ENCODE results near the gene AVL9.

DNA sequence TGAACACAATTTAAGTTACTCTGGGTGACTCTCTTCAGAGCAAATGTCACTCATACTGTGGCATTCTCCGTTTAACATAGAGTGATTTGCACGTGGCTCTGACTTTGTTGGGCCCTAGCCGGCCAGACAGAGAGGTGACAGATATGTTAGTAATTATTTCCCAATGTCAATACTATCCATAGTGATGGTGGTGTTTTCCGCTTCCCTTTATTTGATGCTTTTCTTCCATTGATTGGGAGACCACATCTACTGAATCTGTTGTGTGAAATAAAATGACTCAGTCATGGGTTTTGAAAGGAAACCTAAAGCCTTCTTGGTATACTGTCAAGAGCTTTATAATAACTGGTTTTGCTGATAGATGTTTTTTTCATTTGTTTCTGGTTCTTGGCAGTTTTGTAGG, 7.4 kb downstream of the AVL9 start:
- TF ChIP-seq, protein P1, sequence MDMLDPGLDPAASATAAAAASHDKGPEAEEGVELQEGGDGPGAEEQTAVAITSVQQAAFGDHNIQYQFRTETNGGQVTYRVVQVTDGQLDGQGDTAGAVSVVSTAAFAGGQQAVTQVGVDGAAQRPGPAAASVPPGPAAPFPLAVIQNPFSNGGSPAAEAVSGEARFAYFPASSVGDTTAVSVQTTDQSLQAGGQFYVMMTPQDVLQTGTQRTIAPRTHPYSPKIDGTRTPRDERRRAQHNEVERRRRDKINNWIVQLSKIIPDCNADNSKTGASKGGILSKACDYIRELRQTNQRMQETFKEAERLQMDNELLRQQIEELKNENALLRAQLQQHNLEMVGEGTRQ (IDR thresholded peaks at IDR 0.05; ENCODE audit: borderline replicate concordance, low read depth, low read length) = no peak
- TF ChIP-seq FOXJ3 (CRISPR knock-in tag; IDR thresholded peaks at IDR 0.05) (no peak), MXI1 (IDR thresholded peaks at IDR 0.05; ENCODE audit: low read depth, low read length) (no peak), POLR2AphosphoS5 (IDR thresholded peaks at IDR 0.05; ENCODE audit: low read depth, low read length) (no peak), EP300 (IDR thresholded peaks at IDR 0.05; ENCODE audit: borderline replicate concordance in 1 of 2, low read depth in 1 of 2, low read length in 1 of 2) (no peak), RFX5 (IDR thresholded peaks at IDR 0.05; ENCODE audit: low read length) (no peak), SMC3 (IDR thresholded peaks at IDR 0.05; ENCODE audit: low read depth, low read length) (no peak), JUND (IDR thresholded peaks at IDR 0.05) (no peak), MEF2A (IDR thresholded peaks at IDR 0.05; ENCODE audit: borderline replicate concordance, low read depth) (no peak), TEAD4 (IDR thresholded peaks at IDR 0.05; ENCODE audit: borderline replicate concordance, insufficient read depth) (no peak), RAD21 (IDR thresholded peaks at IDR 0.05; ENCODE audit: low read length) (no peak), GATA2 (CRISPR knock-in tag; IDR thresholded peaks at IDR 0.05) (no peak), RCOR1 (IDR thresholded peaks at IDR 0.05; ENCODE audit: low read length) (no peak)
- TF ChIP-seq, protein P2, sequence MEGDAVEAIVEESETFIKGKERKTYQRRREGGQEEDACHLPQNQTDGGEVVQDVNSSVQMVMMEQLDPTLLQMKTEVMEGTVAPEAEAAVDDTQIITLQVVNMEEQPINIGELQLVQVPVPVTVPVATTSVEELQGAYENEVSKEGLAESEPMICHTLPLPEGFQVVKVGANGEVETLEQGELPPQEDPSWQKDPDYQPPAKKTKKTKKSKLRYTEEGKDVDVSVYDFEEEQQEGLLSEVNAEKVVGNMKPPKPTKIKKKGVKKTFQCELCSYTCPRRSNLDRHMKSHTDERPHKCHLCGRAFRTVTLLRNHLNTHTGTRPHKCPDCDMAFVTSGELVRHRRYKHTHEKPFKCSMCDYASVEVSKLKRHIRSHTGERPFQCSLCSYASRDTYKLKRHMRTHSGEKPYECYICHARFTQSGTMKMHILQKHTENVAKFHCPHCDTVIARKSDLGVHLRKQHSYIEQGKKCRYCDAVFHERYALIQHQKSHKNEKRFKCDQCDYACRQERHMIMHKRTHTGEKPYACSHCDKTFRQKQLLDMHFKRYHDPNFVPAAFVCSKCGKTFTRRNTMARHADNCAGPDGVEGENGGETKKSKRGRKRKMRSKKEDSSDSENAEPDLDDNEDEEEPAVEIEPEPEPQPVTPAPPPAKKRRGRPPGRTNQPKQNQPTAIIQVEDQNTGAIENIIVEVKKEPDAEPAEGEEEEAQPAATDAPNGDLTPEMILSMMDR (IDR thresholded peaks at IDR 0.05) = no peak
